ENCODE data around the gene ADI1.

DNA sequence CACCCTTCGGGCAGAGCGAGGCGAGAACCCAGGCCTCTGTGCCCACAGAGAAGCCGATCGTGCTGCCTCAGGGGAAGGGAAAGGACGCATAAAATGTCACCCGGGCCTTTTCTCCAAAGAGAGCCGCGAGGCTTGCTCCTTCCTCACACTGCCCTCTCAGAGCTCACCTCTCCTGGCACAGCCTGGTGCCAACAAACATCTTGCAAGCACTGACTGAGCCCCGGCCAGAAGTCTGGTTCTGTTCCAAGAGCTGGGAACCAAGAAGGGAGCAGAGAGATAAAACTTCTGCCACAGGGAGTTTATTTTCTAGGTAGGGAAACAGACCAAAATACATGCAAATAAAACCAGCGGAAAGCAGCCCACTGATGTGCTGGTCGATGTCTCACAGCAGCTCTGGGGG is 13.6 kb upstream of the ADI1 start:
- TF ChIP-seq, protein P1, sequence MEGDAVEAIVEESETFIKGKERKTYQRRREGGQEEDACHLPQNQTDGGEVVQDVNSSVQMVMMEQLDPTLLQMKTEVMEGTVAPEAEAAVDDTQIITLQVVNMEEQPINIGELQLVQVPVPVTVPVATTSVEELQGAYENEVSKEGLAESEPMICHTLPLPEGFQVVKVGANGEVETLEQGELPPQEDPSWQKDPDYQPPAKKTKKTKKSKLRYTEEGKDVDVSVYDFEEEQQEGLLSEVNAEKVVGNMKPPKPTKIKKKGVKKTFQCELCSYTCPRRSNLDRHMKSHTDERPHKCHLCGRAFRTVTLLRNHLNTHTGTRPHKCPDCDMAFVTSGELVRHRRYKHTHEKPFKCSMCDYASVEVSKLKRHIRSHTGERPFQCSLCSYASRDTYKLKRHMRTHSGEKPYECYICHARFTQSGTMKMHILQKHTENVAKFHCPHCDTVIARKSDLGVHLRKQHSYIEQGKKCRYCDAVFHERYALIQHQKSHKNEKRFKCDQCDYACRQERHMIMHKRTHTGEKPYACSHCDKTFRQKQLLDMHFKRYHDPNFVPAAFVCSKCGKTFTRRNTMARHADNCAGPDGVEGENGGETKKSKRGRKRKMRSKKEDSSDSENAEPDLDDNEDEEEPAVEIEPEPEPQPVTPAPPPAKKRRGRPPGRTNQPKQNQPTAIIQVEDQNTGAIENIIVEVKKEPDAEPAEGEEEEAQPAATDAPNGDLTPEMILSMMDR (IDR thresholded peaks at IDR 0.05; ENCODE audit: poor library complexity): no peak
- no peak for TF ChIP-seq EZH2 (IDR thresholded peaks at IDR 0.05; ENCODE audit: borderline replicate concordance)
